ENCODE data around the gene ESYT2.

ESYT2 gene

DNA sequence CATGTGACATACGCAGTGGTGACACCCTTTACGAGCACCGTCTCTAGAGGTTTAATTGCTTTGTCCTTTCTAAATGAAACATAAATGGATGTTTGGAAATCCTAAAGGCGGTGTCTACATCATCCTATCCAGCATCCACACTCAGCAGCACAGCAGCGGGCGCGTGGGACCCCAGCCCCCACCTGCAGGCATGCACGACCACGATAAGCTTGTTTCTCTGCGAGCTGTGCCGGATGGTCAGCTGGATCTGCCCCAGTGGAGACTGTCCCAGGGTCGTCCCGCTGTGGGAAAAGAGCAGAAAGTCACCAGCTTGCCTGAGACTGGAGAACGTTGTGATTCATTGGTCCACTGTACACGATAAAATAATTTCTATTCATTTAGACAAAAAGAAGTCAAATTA lies 90.5 kb downstream of the ESYT2 start:
- no peak for DNase-seq

GRCh38 chr7:158737064-158737695 lies 92.1 kb downstream of the ESYT2 start:
- DNase-seq, result no peak

GRCh38 chr7:158735935-158736334 lies 93.4 kb downstream of the ESYT2 start:
- DNase-seq, result no peak

- no peak for DNase-seq
Observed at GRCh38 chr7:158734861-158735260, 94.4 kb downstream of the ESYT2 start.

GRCh38 chr7:158733775-158734494 lies 95.4 kb downstream of the ESYT2 start:
- DNase-seq, result no peak

GRCh38 chr7:158733220-158733519 lies 96.1 kb downstream of the ESYT2 start:
- no peak for DNase-seq

GRCh38 chr7:158732494-158733219 lies 96.7 kb downstream of the ESYT2 start:
- DNase-seq, result no peak

GRCh38 chr7:158731761-158732160 lies 97.5 kb downstream of the ESYT2 start:
- no peak for DNase-seq

DNA sequence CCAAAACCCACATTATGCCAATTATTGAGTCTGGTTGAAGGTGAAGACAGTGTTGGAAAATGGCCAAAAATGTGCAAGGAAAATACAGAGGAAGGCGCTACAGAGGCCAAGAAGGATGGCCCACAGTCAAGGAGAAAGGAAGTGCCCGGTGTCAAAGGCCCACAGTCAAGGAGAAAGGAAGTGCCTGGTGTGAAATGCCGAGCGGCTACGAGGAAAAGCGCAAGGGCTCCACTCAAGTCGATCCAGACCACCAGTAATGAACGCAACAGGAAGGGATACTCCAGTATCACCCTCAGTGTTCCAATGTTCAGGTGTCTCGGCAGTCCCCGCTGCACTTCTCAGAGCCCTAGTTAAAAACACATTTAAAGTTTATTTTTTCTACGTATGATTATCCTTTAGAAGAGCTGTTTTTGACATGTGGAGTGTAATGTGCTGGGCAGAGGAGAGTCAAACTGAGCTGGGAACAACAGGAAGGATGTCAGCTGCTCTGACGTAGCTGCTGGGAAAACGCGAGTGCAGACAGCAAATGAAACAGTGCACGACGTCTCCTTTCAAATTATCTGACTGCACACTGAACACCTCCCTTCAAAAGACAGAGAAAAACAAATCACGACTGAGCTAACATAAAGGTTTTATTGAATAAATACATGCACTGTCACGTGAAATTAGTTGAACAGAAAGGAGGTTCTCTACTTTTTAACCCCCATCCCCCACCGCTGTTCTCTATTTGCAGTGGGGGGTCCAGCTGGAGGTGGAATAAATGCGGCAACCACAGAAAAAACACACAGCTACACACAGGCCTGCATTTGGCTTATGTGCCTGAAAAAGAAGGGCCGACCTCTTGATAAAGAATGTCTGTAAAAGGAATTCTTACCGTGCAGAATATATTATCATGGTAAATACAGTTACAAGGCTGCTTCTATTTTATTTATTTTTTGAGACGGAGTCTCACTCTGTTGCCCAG lies 98.6 kb downstream of the ESYT2 start:
- no peak for DNase-seq

DNA sequence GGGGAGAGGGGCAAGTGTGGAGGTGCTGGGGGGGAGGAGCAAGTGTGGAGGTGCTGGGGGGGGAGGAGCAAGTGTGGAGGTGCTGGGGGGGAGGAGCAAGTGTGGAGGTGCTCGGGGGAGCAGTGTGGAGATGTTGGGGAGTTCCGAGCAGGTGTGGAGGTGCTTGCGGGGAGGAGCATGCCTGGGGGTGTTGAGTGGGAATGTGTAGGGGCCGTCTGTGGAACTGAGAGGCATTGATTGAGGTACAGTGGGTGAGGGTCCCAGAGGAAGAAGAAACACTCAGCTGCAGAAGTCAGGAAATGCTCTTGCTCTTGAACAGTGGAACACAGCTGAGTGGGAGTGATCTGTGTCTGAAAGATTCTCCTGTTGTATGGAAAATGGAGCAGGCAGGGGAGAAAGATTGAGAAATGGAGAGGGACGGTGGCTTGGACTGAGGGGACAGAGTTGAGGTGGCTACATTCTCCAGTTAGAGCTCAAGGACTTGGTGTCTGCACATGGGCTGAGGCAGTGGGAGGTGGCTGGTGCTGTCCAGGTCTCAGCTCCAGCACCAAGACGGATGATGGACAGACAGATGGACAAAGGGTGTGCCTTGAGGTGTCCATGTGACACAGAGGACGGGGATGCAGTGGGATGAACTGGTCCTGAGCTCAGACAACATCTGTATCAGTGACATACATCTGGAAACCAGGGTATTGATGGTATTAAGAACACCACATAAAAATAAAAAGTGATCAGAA lies 99.5 kb downstream of the ESYT2 start:
- no peak for DNase-seq

- DNase-seq, result no peak
Observed at GRCh38 chr7:158728911-158729645, 100.2 kb downstream of the ESYT2 start.

- no peak for DNase-seq
Observed at GRCh38 chr7:158727690-158728089, 101.6 kb downstream of the ESYT2 start.

- DNase-seq, result no peak
Observed at GRCh38 chr7:158726277-158726807, 103.0 kb downstream of the ESYT2 start.

DNA sequence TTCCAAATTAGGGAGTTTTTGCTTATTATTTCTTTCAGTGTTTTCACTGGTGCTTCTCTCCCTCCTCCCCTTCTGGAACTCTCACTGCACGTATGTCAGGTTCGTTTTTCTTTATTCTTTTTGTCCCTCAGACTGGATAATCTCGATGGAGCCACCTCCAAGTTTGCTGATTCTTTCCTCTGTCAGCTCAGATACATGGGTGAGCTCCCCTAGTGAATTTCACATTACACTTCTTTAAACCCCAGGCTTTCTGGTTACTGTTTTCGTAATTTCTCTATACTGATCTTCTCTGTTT lies 103.9 kb downstream of the ESYT2 start:
- no peak for DNase-seq

DNA sequence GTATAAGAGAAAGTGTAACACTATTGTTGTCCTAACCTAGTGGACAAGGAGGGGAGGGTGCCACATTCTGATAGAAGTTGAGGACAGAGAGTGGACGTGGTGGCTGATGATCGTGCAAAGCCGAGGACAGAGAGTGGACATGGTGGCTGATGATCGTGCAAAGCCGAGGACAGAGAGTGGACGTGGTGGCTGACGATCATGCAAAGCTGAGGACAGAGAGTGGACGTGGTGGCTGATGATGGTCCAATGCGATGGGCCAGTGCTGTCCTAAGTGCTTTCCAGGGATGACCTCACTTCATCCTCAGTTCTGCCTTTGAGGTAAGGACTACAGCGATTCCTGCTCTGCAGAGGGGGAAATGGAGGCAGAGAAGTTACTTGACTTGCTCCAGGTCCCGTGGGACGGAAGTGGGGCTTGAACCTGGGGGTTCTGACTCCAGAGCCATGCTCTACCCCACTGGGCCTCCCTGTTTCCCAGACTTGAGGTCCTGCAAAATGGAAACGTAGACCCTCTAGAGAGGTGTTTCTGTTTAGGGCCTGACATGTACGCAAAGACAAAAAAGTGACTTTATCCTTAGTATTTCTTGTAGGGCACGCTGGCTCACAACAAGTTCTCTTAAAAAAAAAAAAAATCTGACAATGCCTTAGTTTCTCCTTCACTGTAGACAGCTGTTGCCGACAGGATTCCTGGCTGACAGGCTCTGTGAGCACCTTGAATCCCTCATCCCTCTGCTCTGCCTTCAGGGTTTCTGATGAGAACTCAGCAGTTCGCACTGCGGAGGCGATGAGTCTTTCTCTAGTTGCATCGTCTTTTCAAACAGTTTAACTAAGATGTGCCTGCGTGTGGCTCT lies 104.4 kb downstream of the ESYT2 start:
- no peak for DNase-seq

DNA sequence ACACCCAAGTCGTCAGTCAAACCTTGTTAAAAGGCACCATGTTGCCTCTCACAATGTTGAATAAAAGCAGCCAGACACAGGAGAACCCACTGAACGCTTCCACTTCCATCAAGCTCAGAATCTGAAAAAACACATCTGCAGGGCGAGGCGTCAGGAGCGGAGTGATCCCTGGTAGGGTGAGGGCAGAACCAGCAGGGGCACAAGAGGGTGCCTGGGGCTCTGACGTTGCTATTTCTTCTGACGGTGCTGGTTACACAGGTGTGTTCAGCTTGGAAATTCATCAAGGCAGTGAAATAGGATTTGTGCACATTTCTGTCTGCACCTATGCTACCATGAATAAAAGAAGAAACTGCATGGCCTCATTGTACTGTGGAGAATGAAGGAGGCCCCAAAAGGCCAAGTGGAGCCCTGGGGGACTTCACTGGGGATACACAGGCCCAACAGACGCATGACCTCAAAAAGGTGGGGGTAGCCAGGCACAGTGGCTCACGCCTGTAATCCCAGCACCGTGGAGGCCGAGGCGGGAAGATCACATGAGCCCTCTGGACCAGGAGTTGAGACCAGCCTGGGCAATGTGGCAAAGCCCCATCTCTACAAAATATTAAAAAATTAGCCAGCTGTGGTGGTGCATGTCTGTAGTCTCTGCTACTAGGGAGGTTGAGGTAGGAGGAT lies 105.5 kb downstream of the ESYT2 start:
- no peak for DNase-seq

DNA sequence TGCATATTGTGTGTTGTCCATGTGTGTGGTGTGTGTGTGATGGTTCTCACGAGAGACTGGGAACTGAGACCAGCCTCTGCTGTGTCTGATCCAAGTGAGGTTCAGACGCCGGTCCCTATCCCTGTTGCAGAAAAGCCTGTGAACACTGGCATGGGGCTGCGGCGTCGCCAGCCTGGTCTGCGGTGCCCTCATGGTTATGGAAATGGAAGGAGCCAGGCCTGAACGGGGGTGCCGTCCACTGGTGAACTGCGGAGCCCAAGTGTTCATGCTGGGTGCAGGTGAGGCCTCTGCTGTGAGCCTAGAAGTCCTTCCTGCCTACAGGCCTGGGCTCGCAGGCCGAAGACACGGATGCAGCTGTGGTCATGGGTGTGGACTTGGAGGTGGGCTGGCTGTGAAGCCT lies 106.0 kb downstream of the ESYT2 start:
- no peak for DNase-seq

DNA sequence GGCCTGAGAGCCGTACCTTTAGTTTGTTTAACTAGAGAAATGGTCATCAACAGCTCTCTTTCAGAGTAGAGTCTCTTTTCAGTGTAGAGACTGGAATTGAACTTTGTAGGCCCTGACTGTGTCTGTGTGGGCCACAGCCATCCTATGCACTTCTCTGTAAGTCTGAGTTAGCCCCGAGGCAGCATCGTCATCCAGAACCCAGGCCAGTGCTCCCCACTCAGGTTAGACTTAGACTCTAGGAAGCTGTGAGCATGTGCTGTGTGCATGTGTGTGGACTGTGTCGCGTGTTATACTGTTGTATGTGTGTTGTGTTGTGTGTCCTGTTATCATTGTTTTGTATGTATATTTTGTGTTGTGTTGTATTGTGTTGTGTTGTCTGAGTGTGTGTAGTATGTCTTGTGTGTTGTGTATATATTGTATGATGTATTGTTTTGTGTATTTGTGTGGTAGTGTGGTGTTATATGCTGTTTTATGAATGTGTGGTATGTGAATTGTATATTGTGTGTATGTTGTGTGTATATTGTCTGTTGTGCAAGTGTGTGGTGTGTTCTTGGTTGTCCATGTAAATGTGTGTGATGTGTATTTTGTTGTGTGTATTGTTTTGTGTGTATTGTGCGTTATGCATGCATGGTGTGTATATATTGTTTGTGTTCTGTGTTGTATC lies 106.6 kb downstream of the ESYT2 start:
- DNase-seq, result no peak

DNA sequence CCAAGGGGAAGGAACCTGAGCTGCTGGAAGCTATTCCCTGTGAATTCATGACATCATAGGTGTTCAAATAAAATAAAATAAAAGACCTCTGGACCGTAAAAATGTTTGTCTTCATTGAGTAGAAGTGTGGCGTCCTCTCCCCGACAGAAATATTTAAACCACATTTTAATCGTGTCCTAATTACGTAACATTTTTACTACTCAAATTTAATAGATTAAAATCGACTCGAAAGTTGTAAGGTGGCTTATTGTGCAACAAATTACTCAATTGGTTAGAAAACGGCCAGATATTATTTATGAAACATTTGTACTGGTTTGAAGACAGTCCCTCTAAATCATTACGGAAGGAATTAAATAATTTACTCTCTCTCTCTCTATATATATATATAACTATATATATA lies 109.2 kb downstream of the ESYT2 start:
- no peak for DNase-seq

DNA sequence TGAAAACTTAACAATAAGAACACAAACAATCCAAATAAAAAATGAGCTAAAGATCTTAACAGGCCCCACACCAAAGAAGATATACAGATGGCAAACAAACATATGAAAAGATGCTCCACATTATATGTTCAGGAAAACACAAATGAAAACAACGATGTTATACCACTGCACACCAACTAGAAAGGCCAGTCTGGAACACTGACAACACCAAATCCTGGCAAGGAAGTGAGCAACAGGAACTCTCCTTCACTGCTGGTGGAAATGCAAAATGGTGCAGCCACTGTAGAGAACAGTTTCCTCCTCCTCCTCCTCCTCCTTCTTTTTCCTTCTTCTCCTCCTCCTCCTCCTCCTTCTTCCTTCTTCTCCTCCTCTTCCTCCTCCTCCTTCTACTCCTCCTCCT lies 112.5 kb downstream of the ESYT2 start:
- DNase-seq, result no peak

All from stimulated activated CD4-positive, alpha-beta T cell treated with anti-CD3 and anti-CD28 coated beads, Interleukin-4, amount 100 ng/mL, for 4 hours (primary cell).